ENCODE data around the gene UPK3A.
"Not testable (repeated sequence)": the region's sequence is repeated elsewhere in the genome, so short reads cannot be mapped to it uniquely, and the experiment has no call there.

The UPK3A gene

DNA sequence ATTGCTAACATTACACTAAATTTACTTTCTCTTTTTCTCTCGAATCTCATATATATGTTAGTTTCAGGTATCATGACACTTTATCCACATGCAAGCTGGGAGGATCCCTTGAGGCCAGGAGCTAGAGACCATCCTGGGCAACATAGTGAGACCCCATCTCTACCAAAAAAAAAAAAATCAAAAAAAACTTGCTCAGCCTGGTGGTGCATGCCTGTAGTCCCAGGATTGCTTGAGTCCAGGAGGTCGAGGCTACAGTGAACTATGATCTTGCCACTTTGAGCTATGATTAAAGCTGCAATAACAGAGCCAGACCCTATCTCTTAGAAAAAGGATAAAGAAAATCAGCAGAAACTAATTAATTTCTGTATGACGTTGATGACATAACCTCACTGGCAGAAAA, 3.7 kb upstream of the UPK3A start:
- Mint-ChIP-seq H3K36me3 (no peaks in the 10 kb centered on the region), H3K27ac (peak overlapping the region; percentile 22), H3K4me1 (peaks cover 13 to 49% of the 10 kb centered on the region in 2 donors), H3K4me3 (no peak overlapping the region), H3K9me3 (no peaks in the 10 kb centered on the region), H3K27me3 (peaks cover 6 to 7% of the 10 kb centered on the region in 2 donors)
- ATAC-seq (replicated peaks) (no peak), DNase-seq (no peak)

DNA sequence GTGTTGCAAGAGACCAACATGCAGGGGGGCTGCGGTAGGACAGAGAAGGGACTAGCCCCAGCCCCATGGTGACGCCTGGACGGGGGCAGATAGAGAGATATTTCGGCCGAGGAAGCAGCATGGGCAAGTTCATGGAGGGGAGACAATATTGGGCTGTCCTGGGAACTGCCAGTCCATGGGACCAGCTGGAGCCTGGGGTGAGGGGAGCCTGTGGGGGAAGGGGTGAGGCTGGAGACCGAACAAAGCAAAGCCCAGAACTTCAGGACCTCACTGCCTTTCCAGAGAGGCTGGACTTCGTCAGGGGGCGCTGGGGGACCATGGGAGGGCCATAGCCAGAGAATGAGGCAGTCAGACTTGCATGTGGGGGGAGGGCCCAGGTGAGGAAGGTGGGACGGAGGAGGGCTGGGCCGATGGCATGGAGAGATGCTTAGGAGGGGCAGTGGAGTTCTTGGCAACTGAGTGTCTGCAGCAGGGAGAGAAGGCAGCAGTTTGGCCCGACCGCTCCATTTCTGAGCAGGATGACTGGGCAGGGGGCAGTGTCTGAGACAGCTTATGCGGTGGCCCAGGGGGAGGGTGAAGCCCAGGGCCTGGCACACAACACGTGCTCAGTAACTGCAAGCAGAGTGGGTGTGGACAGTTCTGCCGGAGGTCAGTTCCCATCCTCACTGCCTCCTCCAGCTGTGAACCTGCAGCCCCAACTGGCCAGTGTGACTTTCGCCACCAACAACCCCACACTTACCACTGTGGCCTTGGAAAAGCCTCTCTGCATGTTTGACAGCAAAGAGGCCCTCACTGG, 712 bp downstream of the UPK3A start:
- peaks cover 34 to 68% of the 10 kb centered on the region in 2 donors for H3K4me1 Mint-ChIP-seq
- ATAC-seq (replicated peaks), result no peak
- peaks cover 0 to 3% of the 10 kb centered on the region in 2 donors for H3K36me3 Mint-ChIP-seq
- H3K4me3 Mint-ChIP-seq, result peak overlapping the region; percentile 63 to 68
- H3K27ac Mint-ChIP-seq, result peak overlapping the region; percentile 31
- DNase-seq, result no peak
- H3K9me3 Mint-ChIP-seq, result no peaks in the 10 kb centered on the region
- H3K27me3 Mint-ChIP-seq, result peaks cover 6 to 7% of the 10 kb centered on the region in 2 donors

GRCh38 chr22:45286854-45287551, 2.3 kb downstream of the UPK3A start:
- Mint-ChIP-seq H3K9me3 (no peaks in the 10 kb centered on the region), H3K27ac (no peak overlapping the region), H3K4me3 (no peak overlapping the region), H3K4me1 (peaks cover 31 to 54% of the 10 kb centered on the region in 2 donors), H3K36me3 (peaks cover 0 to 3% of the 10 kb centered on the region in 2 donors), H3K27me3 (peaks cover 2 to 3% of the 10 kb centered on the region in 2 donors)
- no peak for ATAC-seq (replicated peaks)
- DNase-seq, result no peak

DNA sequence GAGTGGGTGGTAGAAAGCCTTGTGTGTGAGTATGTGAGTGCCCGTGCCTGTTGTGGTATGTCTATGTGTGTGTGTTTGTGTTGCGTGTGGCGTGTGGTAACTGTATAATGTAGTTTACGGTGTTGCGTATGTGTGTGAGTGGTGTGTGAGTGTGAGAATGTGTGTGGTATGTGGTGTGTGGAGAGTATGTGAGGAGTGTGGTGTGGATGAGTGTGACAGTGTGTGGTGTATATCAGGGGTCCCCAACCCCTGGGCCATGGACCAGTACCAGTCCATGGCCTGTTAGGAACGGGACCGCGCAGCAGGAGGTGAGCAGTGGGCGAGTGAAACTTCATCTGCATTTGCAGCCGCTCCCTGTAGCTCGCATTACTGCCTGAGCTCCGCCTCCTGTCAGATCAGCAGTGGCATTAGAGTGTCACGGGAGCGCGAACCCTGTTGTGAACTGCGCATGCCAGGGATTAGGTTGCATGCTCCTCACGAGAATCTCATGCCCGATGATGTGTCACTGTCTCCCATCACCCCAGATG, 5.7 kb downstream of the UPK3A start:
- DNase-seq (no peak), ATAC-seq (replicated peaks) (no peak)
- Mint-ChIP-seq H3K27me3 (no peaks in the 10 kb centered on the region), H3K36me3 (peaks cover 0 to 3% of the 10 kb centered on the region in 2 donors), H3K4me1 (peaks cover 40 to 65% of the 10 kb centered on the region in 2 donors), H3K27ac (no peak overlapping the region), H3K4me3 (no peak overlapping the region), H3K9me3 (no peaks in the 10 kb centered on the region)

DNA sequence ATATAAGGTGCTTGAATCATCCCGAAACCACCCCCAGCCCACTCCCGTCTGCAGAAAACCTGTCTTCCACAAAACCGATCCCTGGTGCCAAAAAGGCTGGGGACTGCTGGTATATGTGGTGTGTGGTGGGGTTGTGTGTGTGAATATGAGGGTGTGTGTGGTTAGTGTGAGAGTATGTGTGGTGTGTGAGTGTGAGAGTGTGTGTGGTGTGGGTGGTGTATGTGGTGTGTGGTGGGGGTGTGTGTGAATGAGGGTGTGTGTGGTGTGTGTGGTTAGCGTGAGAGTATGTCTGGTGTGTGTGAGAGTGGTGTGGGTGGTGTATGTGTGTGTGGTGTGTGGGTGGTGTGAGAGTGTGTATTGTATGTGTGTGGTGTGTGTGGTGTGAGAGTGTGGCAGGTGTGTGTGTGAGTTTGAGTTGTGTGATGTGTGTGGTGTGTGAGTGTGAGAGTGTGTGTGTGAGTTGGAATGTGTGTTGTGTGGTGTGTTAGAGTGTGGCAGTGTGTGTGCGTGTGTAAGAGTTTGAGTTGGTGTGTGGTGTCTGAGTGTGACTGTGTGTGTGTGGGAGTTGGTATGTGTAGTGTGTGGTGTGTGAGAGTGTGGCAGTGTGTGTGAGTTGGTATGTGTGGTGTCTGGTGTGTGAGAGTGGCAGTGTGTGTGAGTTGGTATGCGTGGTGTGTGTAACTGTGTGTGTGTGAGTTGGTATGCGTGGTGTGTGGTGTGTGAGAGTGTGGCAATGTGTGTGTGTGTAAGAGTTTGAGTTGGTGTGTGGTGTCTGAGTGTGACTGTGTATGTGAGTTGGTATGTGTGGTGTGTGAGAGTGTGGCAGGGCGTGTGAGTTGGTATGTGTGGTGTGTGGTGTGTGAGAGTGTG, 6.5 kb downstream of the UPK3A start:
- H3K27ac Mint-ChIP-seq, result no peak overlapping the region
- DNase-seq, result no peak
- no peaks in the 10 kb centered on the region for H3K27me3 Mint-ChIP-seq
- H3K4me1 Mint-ChIP-seq, result peaks cover 36 to 65% of the 10 kb centered on the region in 2 donors
- no peak for ATAC-seq (replicated peaks)
- H3K36me3 Mint-ChIP-seq, result peaks cover 0 to 3% of the 10 kb centered on the region in 2 donors
- H3K4me3 Mint-ChIP-seq, result no peak overlapping the region
- H3K9me3 Mint-ChIP-seq, result no peaks in the 10 kb centered on the region

GRCh38 chr22:45291931-45292290, 7.2 kb downstream of the UPK3A start:
- Mint-ChIP-seq H3K36me3 (peaks cover 0 to 3% of the 10 kb centered on the region in 2 donors), H3K4me3 (no peak overlapping the region), H3K27me3 (no peaks in the 10 kb centered on the region), H3K27ac (no peak overlapping the region), H3K4me1 (peaks cover 36 to 65% of the 10 kb centered on the region in 2 donors), H3K9me3 (no peaks in the 10 kb centered on the region)
- ATAC-seq (replicated peaks) (no peak), DNase-seq (no peak)

DNA sequence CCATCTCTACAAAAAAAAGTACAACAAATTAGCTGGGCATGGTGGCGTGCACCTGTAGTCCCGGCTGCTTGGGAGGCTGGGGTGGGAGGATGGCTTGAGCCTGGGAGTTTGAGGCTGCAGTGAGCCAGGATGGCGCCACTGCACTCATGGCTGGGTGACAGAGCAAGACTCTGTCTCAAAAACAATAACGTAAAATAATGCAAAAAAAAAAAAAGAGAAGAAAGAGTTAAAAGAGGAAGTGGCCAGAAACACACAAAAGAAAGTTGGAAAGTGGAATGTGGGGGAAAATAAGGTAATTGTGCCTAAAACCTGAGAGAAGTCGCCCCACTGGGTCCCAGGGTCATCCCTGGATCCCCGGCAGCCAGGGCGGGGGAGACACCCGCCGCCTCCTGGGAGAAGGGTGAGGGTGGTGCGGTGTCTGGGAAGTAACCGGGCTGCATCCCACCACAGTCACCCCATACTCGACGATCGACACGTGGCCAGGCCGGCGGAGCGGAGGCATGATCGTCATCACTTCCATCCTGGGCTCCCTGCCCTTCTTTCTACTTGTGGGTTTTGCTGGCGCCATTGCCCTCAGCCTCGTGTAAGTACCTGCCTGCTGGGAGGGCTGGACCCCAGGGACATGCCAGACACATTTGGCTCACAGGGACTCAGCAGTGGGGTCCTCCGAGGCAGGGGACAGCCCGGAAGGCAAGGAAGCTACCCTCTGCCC, 8.1 kb downstream of the UPK3A start:
- ATAC-seq (replicated peaks) (peak; percentile 19 to 30), DNase-seq (no peak)
- Mint-ChIP-seq H3K9me3 (no peaks in the 10 kb centered on the region), H3K4me1 (peaks cover 30 to 63% of the 10 kb centered on the region in 2 donors), H3K36me3 (peaks cover 0 to under 1% of the 10 kb centered on the region in 2 donors), H3K4me3 (no peak overlapping the region), H3K27me3 (no peaks in the 10 kb centered on the region), H3K27ac (peak overlapping the region; percentile 42)

- no peak overlapping the region for H3K4me3 Mint-ChIP-seq
- no peaks in the 10 kb centered on the region for H3K36me3 Mint-ChIP-seq
- peaks cover 27 to 53% of the 10 kb centered on the region in 2 donors for H3K4me1 Mint-ChIP-seq
- no peaks in the 10 kb centered on the region for H3K9me3 Mint-ChIP-seq
- H3K27me3 Mint-ChIP-seq, result no peaks in the 10 kb centered on the region
- H3K27ac Mint-ChIP-seq, result no peak overlapping the region
- ATAC-seq (replicated peaks), result no peak
- DNase-seq, result no peak
Measured at GRCh38 chr22:45294030-45294429, 9.3 kb downstream of the UPK3A start.

DNA sequence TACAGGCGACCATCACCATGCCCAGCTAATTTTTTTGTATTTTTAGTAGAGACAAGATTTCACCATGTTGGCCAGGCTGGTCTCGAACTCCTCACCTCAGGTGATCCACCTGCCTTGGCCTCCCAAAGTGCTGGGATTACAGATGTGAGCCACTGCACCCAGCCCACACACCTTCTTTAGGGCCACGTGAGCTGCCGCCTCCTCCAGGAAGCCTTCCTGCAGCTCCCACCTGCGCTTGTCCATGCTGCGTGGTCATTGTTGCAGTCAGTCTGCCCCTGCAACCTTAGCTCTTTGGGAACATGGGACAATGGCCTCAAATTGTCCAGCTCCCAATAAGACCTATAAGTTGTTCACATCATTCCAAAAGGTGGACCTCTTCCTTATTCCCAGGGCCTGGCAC, 10.3 kb downstream of the UPK3A start:
- DNase-seq; H3K27ac Mint-ChIP-seq; H3K4me3 Mint-ChIP-seq; ATAC-seq (replicated peaks); H3K36me3 Mint-ChIP-seq; H3K27me3 Mint-ChIP-seq; H3K9me3 Mint-ChIP-seq: not testable (repeated sequence)
- peaks cover 28 to 58% of the 10 kb centered on the region in 2 donors for H3K4me1 Mint-ChIP-seq

DNA sequence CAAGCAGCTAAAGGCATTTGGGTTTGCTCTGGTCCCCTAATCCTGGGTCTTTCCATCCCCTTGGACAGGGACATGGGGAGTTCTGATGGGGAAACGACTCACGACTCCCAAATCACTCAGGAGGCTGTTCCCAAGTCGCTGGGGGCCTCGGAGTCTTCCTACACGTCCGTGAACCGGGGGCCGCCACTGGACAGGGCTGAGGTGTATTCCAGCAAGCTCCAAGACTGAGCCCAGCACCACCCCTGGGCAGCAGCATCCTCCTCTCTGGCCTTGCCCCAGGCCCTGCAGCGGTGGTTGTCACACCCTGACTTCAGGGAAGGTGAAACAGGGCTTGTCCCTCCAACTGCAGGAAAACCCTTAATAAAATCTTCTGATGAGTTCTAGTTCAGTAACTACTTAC, 10.7 kb downstream of the UPK3A start:
- no peak overlapping the region for H3K27ac Mint-ChIP-seq
- no peaks in the 10 kb centered on the region for H3K36me3 Mint-ChIP-seq
- peaks cover 28 to 58% of the 10 kb centered on the region in 2 donors for H3K4me1 Mint-ChIP-seq
- H3K9me3 Mint-ChIP-seq, result no peaks in the 10 kb centered on the region
- no peaks in the 10 kb centered on the region for H3K27me3 Mint-ChIP-seq
- no peak overlapping the region for H3K4me3 Mint-ChIP-seq
- ATAC-seq (replicated peaks), result no peak
- no peak for DNase-seq

DNA sequence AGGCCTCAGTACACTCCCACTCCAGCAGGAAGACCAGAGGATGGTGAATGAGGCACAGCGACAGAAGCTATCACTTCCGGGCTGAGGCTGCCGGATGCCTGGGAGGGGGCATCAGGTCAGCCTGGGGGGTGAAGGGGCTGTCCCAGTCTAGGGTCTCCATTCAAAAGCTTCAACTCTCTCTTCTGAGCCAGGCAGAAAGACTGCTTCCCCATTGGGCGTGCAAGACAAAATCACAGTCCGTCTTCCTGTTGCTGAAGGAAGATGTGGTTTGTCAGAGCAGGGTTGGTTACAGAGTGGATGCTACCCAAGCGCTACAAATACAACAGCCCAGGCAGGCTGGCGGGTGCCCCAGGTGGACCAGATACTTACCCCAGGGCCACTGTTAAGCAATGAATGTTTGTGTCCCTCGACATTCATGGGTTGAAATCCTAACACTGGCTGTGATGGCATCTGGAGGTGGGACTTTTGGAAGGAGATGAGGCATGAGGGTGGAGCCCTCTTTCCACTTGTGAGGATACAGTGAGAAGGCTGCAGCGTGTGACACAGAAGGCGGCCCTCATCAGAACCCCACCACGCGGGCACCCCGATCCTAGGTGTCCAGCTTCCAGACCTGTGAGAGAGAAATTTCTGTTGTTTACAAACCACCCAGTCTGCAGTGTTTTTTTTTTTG, 12.0 kb downstream of the UPK3A start:
- ATAC-seq (replicated peaks), result peak; percentile 72 to 76
- DNase-seq, result no peak

DNA sequence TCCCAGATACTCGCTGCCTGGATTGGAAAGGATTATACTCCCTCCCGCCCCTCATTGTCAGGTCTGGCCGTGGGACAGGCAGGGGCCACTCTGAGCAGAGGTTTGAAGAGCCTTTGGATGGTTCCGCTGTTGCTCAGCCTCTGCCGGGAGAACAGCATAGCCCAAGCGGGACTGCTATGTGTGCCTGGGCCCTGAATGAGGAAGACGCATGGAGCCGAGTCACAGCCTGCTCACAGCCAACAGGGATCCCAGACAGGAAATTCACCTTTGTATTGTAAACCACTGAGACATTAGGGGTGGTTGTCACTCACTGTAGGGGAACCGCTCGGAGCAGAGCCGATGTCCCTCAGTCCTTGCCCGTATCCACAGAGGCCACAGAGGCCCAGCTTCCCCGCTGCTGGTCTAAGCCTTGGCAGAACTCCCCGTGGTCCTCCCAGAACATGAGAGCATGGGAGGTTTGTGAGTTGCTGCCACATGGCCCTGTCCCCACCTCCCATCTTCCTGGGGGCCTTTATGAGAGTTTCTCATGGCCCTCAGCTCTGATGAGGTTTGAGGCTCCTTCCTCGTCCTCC, 14.3 kb downstream of the UPK3A start:
- Mint-ChIP-seq H3K4me1 (peaks cover 19 to 49% of the 10 kb centered on the region in 2 donors), H3K36me3 (no peaks in the 10 kb centered on the region), H3K9me3 (no peaks in the 10 kb centered on the region), H3K27ac (no peak overlapping the region), H3K27me3 (no peaks in the 10 kb centered on the region), H3K4me3 (no peak overlapping the region)
- DNase-seq (no peak), ATAC-seq (replicated peaks) (no peak)

More for the DNA sequence above, 12.0 kb downstream of the UPK3A start:
- H3K4me1 Mint-ChIP-seq, result peaks cover 28 to 61% of the 10 kb centered on the region in 2 donors
- no peaks in the 10 kb centered on the region for H3K27me3 Mint-ChIP-seq
- H3K9me3 Mint-ChIP-seq, result no peaks in the 10 kb centered on the region
- H3K4me3 Mint-ChIP-seq, result peak overlapping the region in 1 of 2 donors; percentile 47
- peak overlapping the region; percentile 82 for H3K27ac Mint-ChIP-seq
- H3K36me3 Mint-ChIP-seq, result no peaks in the 10 kb centered on the region

- no peak for DNase-seq
- Mint-ChIP-seq H3K27ac (no peak overlapping the region), H3K4me3 (no peak overlapping the region), H3K4me1 (peaks cover 5 to 17% of the 10 kb centered on the region in 2 donors), H3K27me3 (no peaks in the 10 kb centered on the region), H3K36me3 (no peaks in the 10 kb centered on the region), H3K9me3 (no peaks in the 10 kb centered on the region)
- no peak for ATAC-seq (replicated peaks)
Measured at GRCh38 chr22:45302751-45303150, 18.0 kb downstream of the UPK3A start.
